ENCODE data around the gene ASGR1. TPM values are rescaled to one million over a fixed set of nuclear protein-coding genes. Genes with fewer than 3 reads are reported as not detected.

ASGR1 gene
- total and polyA plus RNA-seq, 2 of the 4 experiments (the other 2 are of a cell fraction) = 1.3 to 3.8 TPM

- Histone ChIP-seq H2AK5ac (ENCODE audit: low read depth, low read length) (peak overlapping the region; percentile 56), H4K20me1 (ENCODE audit: insufficient read depth, low read length) (peaks cover 58% of the 10 kb centered on the region), H3K18ac (ENCODE audit: low read depth, low read length) (no peak overlapping the region), H3K79me1 (ENCODE audit: low read depth in 1 of 2, low read length in 2 of 2) (peaks cover 4 to 78% of the 10 kb centered on the region in 2 experiments; a peak in 3 of 4 replicates), H3K23ac (ENCODE audit: low read depth, low read length) (peak overlapping the region; percentile 82; the same call in 1 of the 2 replicates), H3K14ac (replicated peaks; ENCODE audit: low read depth, low read length) (peak overlapping the region; percentile 24; the same call in 1 of the 2 replicates), H3K4me2 (ENCODE audit: low read depth, low read length) (peak overlapping the region; percentile 45), H3K36me3 (ENCODE audit: control insufficient read depth, insufficient read depth, low read length) (no peaks in the 10 kb centered on the region), H2AFZ (replicated peaks; ENCODE audit: low read length, poor library complexity) (peak overlapping the region; percentile 73), H3K9me3 (ENCODE audit: control insufficient read depth, insufficient read depth, low read length) (no peaks in the 10 kb centered on the region), H3K9me1 (ENCODE audit: insufficient read depth, low read length) (peaks cover 21% of the 10 kb centered on the region), H3K56ac (ENCODE audit: extremely low read depth, insufficient read depth, low read length) (no peak overlapping the region), H3K4ac (ENCODE audit: low read depth, low read length) (peak overlapping the region; percentile 62), H2AK9ac (replicated peaks; ENCODE audit: low read depth, low read length, poor library complexity) (peak overlapping the region; percentile 92), H2BK15ac (ENCODE audit: low read depth, low read length) (0 out of 3 replicates have a peak overlapping the region, but pooled peaks have one; percentile 6), H2BK20ac (ENCODE audit: low read depth, low read length) (no peak overlapping the region), H3K27ac (ENCODE audit: insufficient read depth, low read length) (peak overlapping the region; percentile 46), H2BK120ac (ENCODE audit: low read depth, low read length) (no peak overlapping the region), H3K4me1 (ENCODE audit: control insufficient read depth, insufficient read depth, low read length) (peaks cover 21% of the 10 kb centered on the region), H3K27me3 (ENCODE audit: control insufficient read depth, insufficient read depth, low read length) (no peaks in the 10 kb centered on the region), H3K9ac (ENCODE audit: low read depth, low read length) (peak overlapping the region; percentile 37), H4K8ac (ENCODE audit: low read depth in 2 of 2, low read length in 2 of 2) (peak overlapping the region in 1 of 2 experiments; percentile 11; a peak in 1 of 4 replicates), H3K4me3 (ENCODE audit: insufficient read depth, low read depth, low read length) (peak overlapping the region; percentile 5), H4K91ac (ENCODE audit: insufficient read depth, low read depth, low read length) (no peak overlapping the region; the same call in 1 of the 2 replicates), H2BK5ac (ENCODE audit: low read depth, low read length, poor library complexity, severe bottlenecking) (peak overlapping the region; percentile 31), H4K5ac (ENCODE audit: low read depth, low read length) (no peak overlapping the region)
- DNase-seq (no peak), ATAC-seq (ENCODE audit: low read depth) (no peak)
- POLR2A ChIA-PET (ENCODE audit: unreplicated experiment) = no interaction called here
- TF ChIP-seq CEBPB (IDR thresholded peaks at IDR 0.05; ENCODE audit: low read depth, low read length) (peak; percentile 43; the same call in 1 of the 2 replicates), MXI1 (IDR thresholded peaks at IDR 0.05; ENCODE audit: borderline replicate concordance, low read depth, low read length) (peak; percentile 83; the same call in 1 of the 2 replicates), CTCF (conservative IDR thresholded peaks at IDR 0.05; ENCODE audit: low read depth, low read length) (no peak)
- 0% methylated on average over 4 of the region's 9 CpGs; no CpG with 5 or more reads in 1 of the 2 experiments for WGBS, 2 experiments (ENCODE audit: extremely low coverage in 2 of 2, insufficient read length in 1 of 2)
- no TSS peak for BruUV-seq (replicated peaks)
- dilution Hi-C loops (cut with HindIII; ENCODE audit: low sequenced_read_pairs, unreplicated experiment) (no loop called here), in situ Hi-C loops (cut with MboI; ENCODE audit: low sequenced_read_pairs) (no loop called here), intact Hi-C loops (cut with micrococcal nuclease) (no loop called here)
- CTCF ChIA-PET = interaction anchor here (0.8 to 1.1 kb wide), 2 partner anchors 170 to 304 kb away, joined by 3 to 6 read pairs; no protein-coding TSS in a partner anchor
These were observed 36.0 kb upstream of the ASGR1 start for GRCh38 chr17:7215136-7215638.
